HCT116 (cell line): ENCODE results near the gene CALD1. TPM values are rescaled to one million over a fixed set of nuclear protein-coding genes. Genes with fewer than 3 reads are reported as not detected.

Experiments used
- ATAC-seq: fragments of 200-7000 bp; cut with Tn5 transposase; 2 replicates; pipeline ENCODE4 v1.9.1; 2020; ENCODE audit warnings: mild to moderate bottlenecking, moderate library complexity
- BruUV-seq: library from RNA; stranded (reverse); fragments of 400-500 nt; replicated peaks from 2 replicates; lab custom pipeline; 2021; lab: Mats Ljungman, UMichigan
- CTCF ChIA-PET: fragments of 300-600 bp; sonication (Branson Sonifier 250); formaldehyde crosslinking; loops from one replicate; lab custom pipeline; 2021; ENCODE audit warnings: antibody characterized with exemption; lab: Charles Lee
- POLR2A ChIA-PET: fragments of 300-600, 350-600 bp; sonication (Branson Sonifier 250); formaldehyde crosslinking; loops from one replicate; lab custom pipeline; 2021; ENCODE audit warnings: antibody characterized with exemption; lab: Charles Lee
- RAD21 ChIA-PET, 2 experiments: fragments of 300-600 bp; sonication (Branson Sonifier 250); formaldehyde crosslinking; loops; one replicate each; lab custom pipeline; 2023; ENCODE audit warnings: low total read pairs in 2 of 2; ENCODE audit not compliant: uncharacterized antibody in 2 of 2, unreplicated experiment in 2 of 2, low non-redundant PET in 1 of 2; lab: Charles Lee
- DNase-seq: peaks from one replicate; pipeline ENCODE4 v3.0.0-alpha.2; 2010; ENCODE audit warnings: low read depth, low spot score
- H2AFZ ChIP-seq: fragments of 200-600 bp; shearing (Covaris generic), sonication (generic); 2 replicates; pipeline ENCODE4 v1.6.1; 2017; ENCODE audit warnings: low read depth, mixed run types, mixed read lengths, antibody characterized with exemption, low read length; ENCODE audit not compliant: poor library complexity, severe bottlenecking
- H3K27ac ChIP-seq: 2 replicates; pipeline ENCODE4 v1.5.1; 2012; ENCODE audit warnings: low read depth, low read length
- H3K27me3 ChIP-seq: fragments of 200-600 bp; sonication (generic); 2 replicates; pipeline ENCODE4 v1.6.1; 2016; ENCODE audit warnings: mixed run types, low read length, mixed read lengths; ENCODE audit not compliant: insufficient read depth
- H3K36me3 ChIP-seq, 2 experiments: fragments of 200-500 bp in 1 of 2; fragments of 200-600 bp in 1 of 2; sonication (Bioruptor generic) in 1 of 2; sonication (generic) in 1 of 2; 2 replicates each; pipeline versions ENCODE4 v1.5.1 to v1.6.1; 2014 to 2016; ENCODE audit warnings: low read length in 2 of 2, inconsistent platforms in 1 of 2, mixed read lengths in 1 of 2, mixed run types in 1 of 2; ENCODE audit not compliant: insufficient read depth in 2 of 2, control insufficient read depth in 1 of 2
- H3K4me1 ChIP-seq, 2 experiments: fragments of 200-600 bp in 1 of 2; sonication (generic) in 1 of 2; 2 replicates each; pipeline versions ENCODE4 v1.5.1 to v1.6.1; 2012 to 2017; ENCODE audit warnings: low read length in 2 of 2, inconsistent platforms in 1 of 2, mild to moderate bottlenecking in 1 of 2, mixed read lengths in 1 of 2, mixed run types in 1 of 2, moderate library complexity in 1 of 2; ENCODE audit not compliant: insufficient read depth in 2 of 2, control insufficient read depth in 1 of 2
- H3K4me2 ChIP-seq: fragments of 200-600 bp; sonication (generic); 2 replicates; pipeline ENCODE4 v1.6.1; 2017; ENCODE audit warnings: mixed run types, low read length, mixed read lengths
- H3K4me3 ChIP-seq, 2 experiments: fragments of 200-600 bp in 1 of 2; sonication (generic) in 1 of 2; replicated peaks in 1 of 2; 2 replicates each; pipeline ENCODE4 v1.5.1; 2011 to 2016; ENCODE audit warnings: low read length in 2 of 2, control low read depth in 1 of 2, low read depth in 1 of 2, mild to moderate bottlenecking in 1 of 2, mixed read lengths in 1 of 2, mixed run types in 1 of 2
- H3K79me2 ChIP-seq: fragments of 200-600 bp; sonication (generic); 2 replicates; pipeline ENCODE4 v1.6.1; 2017; ENCODE audit warnings: mild to moderate bottlenecking, mixed run types, low read length, moderate library complexity, mixed read lengths; ENCODE audit not compliant: insufficient read depth
- H3K9ac ChIP-seq: fragments of 200-600 bp; sonication (generic); 2 replicates; pipeline ENCODE4 v1.6.1; 2016; ENCODE audit warnings: low read length, mixed read lengths
- H3K9me2 ChIP-seq: fragments of 200-600 bp; sonication (generic), shearing (Covaris generic); 2 replicates; pipeline ENCODE4 v1.6.1; 2017; ENCODE audit warnings: mixed run types, mild to moderate bottlenecking, moderate library complexity; ENCODE audit not compliant: insufficient read depth
- H3K9me3 ChIP-seq, 2 experiments: fragments of 200-500 bp in 1 of 2; fragments of 200-600 bp in 1 of 2; sonication (Bioruptor generic) in 1 of 2; sonication (generic) in 1 of 2; 2 replicates each; pipeline ENCODE4 v1.6.1; 2014 to 2017; ENCODE audit warnings: low read length in 2 of 2, mixed read lengths in 2 of 2, inconsistent platforms in 1 of 2, low read depth in 1 of 2, mild to moderate bottlenecking in 1 of 2, mixed run types in 1 of 2, moderate library complexity in 1 of 2; ENCODE audit not compliant: control insufficient read depth in 1 of 2, insufficient read depth in 1 of 2
- H4K20me1 ChIP-seq: fragments of 200-600 bp; sonication (generic), shearing (Covaris generic); 2 replicates; pipeline ENCODE4 v1.6.1; 2017; ENCODE audit warnings: mixed run types, mild to moderate bottlenecking, moderate library complexity; ENCODE audit not compliant: insufficient read depth
- ATF3 ChIP-seq: IDR thresholded peaks from 2 replicates; pipeline ENCODE4 v1.6.1; 2012
- CEBPB ChIP-seq: IDR thresholded peaks from 2 replicates; pipeline ENCODE4 v1.6.1; 2012; ENCODE audit warnings: low read depth
- EGR1 ChIP-seq: IDR thresholded peaks from 2 replicates; pipeline ENCODE4 v1.6.1; 2012; ENCODE audit warnings: low read depth
- ELF1 ChIP-seq: IDR thresholded peaks from 2 replicates; pipeline ENCODE4 v1.6.1; 2012; ENCODE audit warnings: low read depth, borderline replicate concordance
- EZH2phosphoT487 ChIP-seq: fragments of 200-600 bp; IDR thresholded peaks from 2 replicates; pipeline ENCODE4 v1.6.1; 2018; ENCODE audit warnings: antibody characterized with exemption, borderline replicate concordance
- JUND ChIP-seq: IDR thresholded peaks from 2 replicates; pipeline ENCODE4 v1.6.1; 2012
- MAX ChIP-seq: IDR thresholded peaks from 2 replicates; pipeline ENCODE4 v1.6.1; 2012
- POLR2A ChIP-seq: IDR thresholded peaks from 2 replicates; pipeline ENCODE4 v1.7.0; 2011; ENCODE audit warnings: borderline replicate concordance; ENCODE audit not compliant: insufficient read depth, insufficient read length; ENCODE audit errors: extremely low read depth
- REST ChIP-seq: IDR thresholded peaks from 2 replicates; pipeline ENCODE4 v1.6.1; 2012; ENCODE audit warnings: low read depth
- SIN3A ChIP-seq: IDR thresholded peaks from 2 replicates; pipeline ENCODE4 v1.6.1; 2012; ENCODE audit warnings: low read depth
- SP1 ChIP-seq: IDR thresholded peaks from 2 replicates; pipeline ENCODE4 v1.6.1; 2012; ENCODE audit warnings: low read depth
- SRF ChIP-seq: IDR thresholded peaks from 2 replicates; pipeline ENCODE4 v1.6.1; 2012; ENCODE audit warnings: low read depth
- YY1 ChIP-seq: IDR thresholded peaks from 2 replicates; pipeline ENCODE4 v1.6.1; 2011; ENCODE audit warnings: low read length, low read depth, moderate library complexity, mild to moderate bottlenecking; ENCODE audit not compliant: insufficient replicate concordance; ENCODE audit errors: extremely low read depth
- ZBTB33 ChIP-seq: IDR thresholded peaks from 2 replicates; pipeline ENCODE4 v1.6.1; 2011; ENCODE audit warnings: mild to moderate bottlenecking, low read length, moderate library complexity; ENCODE audit not compliant: insufficient replicate concordance; ENCODE audit errors: extremely low read depth
- ZNF274 ChIP-seq: fragments of 200-500 bp; sonication (Bioruptor generic); IDR thresholded peaks from 2 replicates; pipeline ENCODE4 v1.6.1; 2014; ENCODE audit warnings: mild to moderate bottlenecking, low read depth, low read length, inconsistent platforms
- intact Hi-C: fragments of 100-400 bp; cut with micrococcal nuclease; formaldehyde crosslinking; loops from 2 replicates; pipeline ENCODE4 v1.10.0; 2022
- total RNA-seq: library from RNA; stranded (reverse); gene quantifications from one replicate; pipeline ENCODE4 v1.2.1, GENCODE V29; 2021; ENCODE audit not compliant: unreplicated experiment

Gene CALD1
- total RNA-seq, 1 experiment from 2014 or later = 66.8 TPM

GRCh38 chr7:134774119-134774518 is 5.3 kb upstream of the CALD1 start:
- Histone ChIP-seq H3K79me2 (no peaks in the 10 kb centered on the region), H3K9me2 (no peaks in the 10 kb centered on the region), H3K4me3 (no peak overlapping the region), H3K9me3 (no peaks in the 10 kb centered on the region)
- intact Hi-C loops = no loop called here
- no peak for DNase-seq
- TF ChIP-seq JUND = no peak
- TF ChIP-seq, all 23 proteins: peak for 0
- no TSS peak for BruUV-seq
- ChIA-PET RAD21 (no interaction called here), CTCF (no interaction called here), POLR2A (no interaction called here)
- no peak for ATAC-seq
- no peak overlapping the region for H2AFZ ChIP-seq
- no peak overlapping the region for H3K4me2 ChIP-seq
- no peak overlapping the region for H3K27ac ChIP-seq
- H3K36me3 ChIP-seq = no peaks in the 10 kb centered on the region
- no peak overlapping the region for H3K9ac ChIP-seq
- H3K27me3 ChIP-seq = no peaks in the 10 kb centered on the region
- no peaks in the 10 kb centered on the region for H4K20me1 ChIP-seq
- peaks cover 0 to 3% of the 10 kb centered on the region in 2 experiments; a peak in 1 of 4 replicates for H3K4me1 ChIP-seq

- Histone ChIP-seq H2AFZ (no peak overlapping the region), H3K9ac (no peak overlapping the region), H3K27me3 (peaks cover 7% of the 10 kb centered on the region; the same call in 1 of the 2 replicates), H3K4me2 (no peak overlapping the region), H4K20me1 (no peaks in the 10 kb centered on the region), H3K4me3 (no peak overlapping the region), H3K36me3 (no peaks in the 10 kb centered on the region), H3K4me1 (peaks cover 0 to 11% of the 10 kb centered on the region in 2 experiments; a peak in 1 of 4 replicates), H3K27ac (no peak overlapping the region), H3K9me2 (no peaks in the 10 kb centered on the region), H3K79me2 (no peaks in the 10 kb centered on the region), H3K9me3 (no peaks in the 10 kb centered on the region)
- BruUV-seq = no TSS peak
- ChIA-PET RAD21 (no interaction called here), POLR2A (no interaction called here), CTCF (no interaction called here)
- no peak for TF ChIP-seq YY1
- no peak for TF ChIP-seq EZH2phosphoT487
- TF ChIP-seq REST = no peak
- TF ChIP-seq EGR1 = no peak
- TF ChIP-seq SRF = no peak
- no peak for TF ChIP-seq SP1
- no peak for TF ChIP-seq MAX
- TF ChIP-seq ZNF274 = no peak
- no peak for TF ChIP-seq POLR2A
- TF ChIP-seq ZBTB33 = no peak
- TF ChIP-seq CEBPB = no peak
- no peak for TF ChIP-seq SIN3A
- no peak for TF ChIP-seq ELF1
- no peak for TF ChIP-seq ATF3
- ATAC-seq (no peak), DNase-seq (no peak)
- intact Hi-C loops = no loop called here
These were observed 2.0 kb upstream of the CALD1 start for GRCh38 chr7:134777470-134777869.
